GM21529 (cell line): ENCODE results near the gene LSMEM2.
"Not testable (repeated sequence)": the region's sequence is repeated elsewhere in the genome, so short reads cannot be mapped to it uniquely, and the experiment has no call there.

Experiments used
- ATAC-seq: cut with Tn5 transposase; IDR thresholded peaks from one replicate; pipeline ENCODE4 v1.9.1; 2021; ENCODE audit not compliant: unreplicated experiment

The LSMEM2 gene

GRCh38 chr3:50276762-50277101 lies 2.2 kb upstream of the LSMEM2 start:
- no peak for ATAC-seq

DNA sequence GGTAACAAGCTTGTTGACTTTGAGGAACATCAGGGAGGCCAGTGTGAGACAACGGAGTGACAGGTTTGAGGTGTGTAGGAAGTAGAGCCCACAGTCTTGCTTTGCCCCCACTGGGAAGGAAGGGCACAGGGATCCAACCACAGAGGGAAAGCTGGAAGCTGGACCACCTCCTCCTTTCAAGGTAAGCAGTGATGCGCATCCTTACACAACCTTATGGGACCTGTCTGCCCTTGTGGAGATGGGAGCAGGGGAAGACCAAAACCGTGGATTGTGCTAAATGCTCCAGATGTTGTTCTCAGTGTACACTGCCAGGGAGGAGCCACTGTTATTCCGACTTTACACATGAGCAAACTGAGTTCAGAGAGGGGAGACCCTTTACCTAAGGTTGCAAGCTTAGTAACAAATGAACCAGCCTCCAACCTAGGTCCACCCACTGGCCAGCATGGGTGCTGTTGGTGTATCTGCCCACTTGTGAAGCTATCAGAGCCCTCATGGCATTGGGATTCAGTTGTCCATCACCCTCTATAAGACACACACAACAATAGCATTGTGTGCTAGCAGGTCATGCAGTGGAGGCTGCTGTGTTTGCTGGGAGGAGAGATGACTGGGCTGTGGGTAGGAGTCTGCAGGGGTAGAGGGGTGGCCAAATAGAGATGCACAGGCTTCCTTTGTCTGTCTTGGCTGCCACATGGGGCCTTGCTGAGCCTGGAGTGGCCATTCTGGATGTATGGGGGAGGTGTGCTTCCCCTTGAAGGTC lies 586 bp upstream of the LSMEM2 start:
- no peak for ATAC-seq

DNA sequence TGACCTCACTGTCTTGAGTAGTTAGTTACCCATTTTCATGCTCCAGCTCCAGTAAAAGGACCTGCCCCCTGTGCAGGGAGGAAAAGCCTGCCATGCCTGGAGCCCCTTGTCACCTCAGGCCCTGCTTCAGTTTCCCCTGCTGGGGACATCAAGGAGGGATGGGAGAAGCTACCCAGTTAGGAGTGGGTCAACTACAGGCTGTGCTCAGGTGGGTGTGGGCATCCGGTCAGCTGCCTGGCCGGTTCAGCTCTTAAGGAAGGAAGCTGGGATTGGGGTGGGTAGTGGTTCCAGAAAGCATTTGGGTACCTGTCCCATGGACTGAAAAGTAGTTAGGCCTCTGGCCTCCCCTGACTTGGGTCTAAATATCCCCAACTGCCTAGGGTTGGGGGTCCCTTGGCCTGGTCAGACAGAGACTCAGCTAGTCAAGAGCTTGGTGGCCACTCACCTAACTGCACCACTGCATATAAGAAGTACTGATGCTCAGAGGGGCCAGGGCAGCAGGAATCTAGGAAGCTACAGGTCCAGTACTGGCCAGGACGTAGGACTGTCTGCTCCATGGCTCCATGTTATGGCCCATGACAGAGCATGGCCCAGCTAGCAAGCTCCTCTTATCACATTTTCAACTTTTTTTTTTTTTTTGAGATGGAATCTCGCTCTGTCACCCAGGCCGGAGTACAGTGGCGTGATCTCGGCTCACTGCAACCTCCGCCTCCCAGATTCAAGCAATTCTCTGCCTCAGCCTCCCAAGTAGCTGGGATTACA lies 549 bp downstream of the LSMEM2 start:
- no peak for ATAC-seq

DNA sequence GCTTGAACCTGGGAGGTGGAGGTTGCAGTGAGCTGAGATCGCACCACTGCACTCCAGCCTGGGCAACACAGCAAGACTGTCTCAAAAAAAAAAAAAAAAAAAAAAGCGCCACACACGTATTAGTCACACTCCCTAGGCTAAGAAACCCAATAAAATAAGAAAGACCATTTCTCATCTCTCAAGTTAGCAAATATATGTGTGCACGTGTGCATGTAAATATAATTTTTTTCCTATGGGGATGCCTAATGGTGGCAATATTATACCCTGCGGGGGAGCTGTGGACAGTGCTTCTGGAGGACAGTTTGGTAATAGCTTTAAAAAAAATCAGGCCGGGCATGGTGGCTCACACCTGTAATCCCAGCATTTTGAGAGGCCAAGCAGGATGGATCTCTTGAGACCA lies 5.2 kb downstream of the LSMEM2 start:
- ATAC-seq = not testable (repeated sequence)

DNA sequence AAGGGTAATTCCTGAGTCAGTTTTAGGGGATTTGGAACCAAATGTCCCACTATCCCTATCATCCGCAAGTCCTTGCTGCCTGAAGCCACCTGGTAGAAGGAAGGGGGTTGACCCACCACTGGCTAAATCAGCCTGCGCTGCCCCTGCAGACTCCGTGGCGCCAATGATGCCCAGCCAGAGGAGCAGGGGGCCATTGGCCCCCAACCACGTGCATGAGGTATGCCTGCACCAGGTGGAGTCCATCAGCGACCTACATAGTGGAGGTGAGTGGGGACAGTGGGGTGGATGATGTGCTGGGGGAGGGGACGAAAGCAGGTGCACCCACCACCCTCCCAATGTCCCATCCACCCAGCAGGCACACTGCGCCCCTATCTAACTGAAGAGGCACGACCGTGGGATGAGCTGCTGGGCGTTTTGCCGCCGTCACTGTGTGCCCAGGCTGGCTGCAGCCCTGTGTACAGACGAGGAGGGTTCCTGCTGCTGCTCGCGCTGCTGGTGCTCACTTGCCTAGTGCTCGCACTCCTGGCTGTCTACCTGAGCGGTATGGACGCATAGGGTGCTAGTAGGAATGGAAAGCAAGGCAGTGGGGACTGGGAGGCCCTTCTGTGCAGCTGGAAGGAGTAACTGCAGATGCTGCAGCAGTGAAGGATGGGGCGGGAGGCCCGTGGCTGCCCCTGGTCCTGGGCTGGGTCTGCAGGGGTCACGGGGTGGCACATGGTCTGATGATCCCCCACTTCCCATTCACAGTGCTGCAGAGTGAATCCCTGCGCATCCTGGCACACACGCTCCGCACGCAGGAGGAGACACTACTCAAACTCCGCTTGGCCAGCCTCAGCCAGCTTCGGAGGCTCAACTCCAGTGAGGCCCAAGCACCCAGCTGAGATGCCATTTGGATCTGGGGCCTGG lies 7.7 kb downstream of the LSMEM2 start:
- no peak for ATAC-seq

DNA sequence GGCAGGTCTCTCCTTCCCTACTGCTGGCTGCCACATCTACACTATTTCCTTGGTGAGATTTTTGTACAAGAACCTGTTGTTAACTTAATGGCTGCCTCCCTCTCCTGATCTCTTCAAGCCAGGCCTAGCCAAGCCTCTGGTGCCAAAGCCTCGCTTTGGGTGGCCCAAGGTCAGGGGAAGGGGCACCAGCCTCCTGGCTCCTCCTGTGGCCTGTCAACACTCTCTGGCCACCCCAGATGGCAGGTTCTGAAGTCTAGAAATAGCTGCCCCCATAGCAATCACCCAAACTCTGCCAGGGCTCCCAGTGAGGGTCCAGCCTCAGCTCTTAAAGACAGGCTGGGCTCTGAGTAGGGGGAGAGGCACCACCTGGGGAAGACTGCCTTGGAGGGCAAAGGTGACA lies 8.4 kb downstream of the LSMEM2 start:
- ATAC-seq = no peak

DNA sequence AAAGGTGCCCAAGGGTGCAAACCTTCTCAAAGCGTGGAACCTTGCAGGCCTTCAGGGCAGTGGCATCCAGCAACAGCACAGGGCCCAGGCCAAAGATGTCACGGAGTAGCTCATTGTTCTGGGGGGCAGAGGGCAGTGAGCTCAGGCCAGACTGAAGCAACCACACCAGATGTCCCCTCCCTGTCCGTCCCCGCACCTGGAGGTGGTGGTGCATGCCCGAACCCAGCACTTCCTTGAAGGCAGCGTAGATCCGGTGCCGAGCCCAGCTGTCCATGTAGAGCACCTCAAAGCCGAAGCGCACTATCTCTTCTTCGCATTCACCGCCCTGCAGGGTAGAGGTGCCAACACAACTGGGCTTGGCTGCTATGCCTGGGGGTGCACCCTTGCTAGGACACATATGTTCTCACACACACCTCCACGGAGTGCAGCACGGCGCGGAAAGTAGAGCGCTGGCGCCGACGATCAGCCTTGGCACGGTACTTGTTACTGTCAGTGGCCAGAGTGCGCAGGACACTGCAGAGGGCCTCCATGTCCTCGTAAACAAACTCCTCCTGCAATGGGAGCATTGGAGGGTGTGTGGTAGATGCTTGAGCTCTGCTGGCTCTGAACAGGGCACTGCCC lies 9.6 kb downstream of the LSMEM2 start:
- no peak for ATAC-seq

GRCh38 chr3:50289130-50289529 lies 10.2 kb downstream of the LSMEM2 start:
- no peak for ATAC-seq

DNA sequence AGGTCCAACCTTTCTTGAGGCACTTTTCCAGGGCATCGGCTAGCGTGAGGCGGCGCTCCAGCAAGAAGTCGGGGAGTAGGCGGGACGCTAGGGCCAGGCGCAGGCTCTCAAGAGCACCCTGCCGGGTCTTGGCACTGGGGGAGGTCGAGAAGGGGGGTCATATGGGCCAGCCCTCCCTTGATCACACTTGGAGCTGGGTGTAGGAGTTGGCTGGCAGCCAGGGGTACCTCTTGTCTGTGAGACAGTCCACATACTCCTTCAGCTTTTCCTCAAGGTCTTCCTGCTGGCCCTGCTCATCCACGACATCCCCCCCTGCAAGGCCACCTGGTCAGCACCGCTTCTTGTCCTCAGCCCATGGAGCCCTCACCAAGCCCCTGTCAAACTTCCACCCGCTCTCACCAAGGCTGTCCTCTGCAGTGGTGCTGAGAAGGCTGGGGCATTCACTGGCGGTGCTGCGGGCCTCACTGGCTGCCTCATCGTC lies 11.3 kb downstream of the LSMEM2 start:
- ATAC-seq = no peak

- ATAC-seq = peak; percentile 94
Measured at GRCh38 chr3:50292159-50293078, 13.5 kb downstream of the LSMEM2 start, which contains the start of gene IFRD2. Gene IFRD2 (minus strand): TSS chr3:50292429. CDS start chr3:50292274, 155 bp downstream.

GRCh38 chr3:50293079-50293801 lies 14.4 kb downstream of the LSMEM2 start:
- ATAC-seq = no peak

DNA sequence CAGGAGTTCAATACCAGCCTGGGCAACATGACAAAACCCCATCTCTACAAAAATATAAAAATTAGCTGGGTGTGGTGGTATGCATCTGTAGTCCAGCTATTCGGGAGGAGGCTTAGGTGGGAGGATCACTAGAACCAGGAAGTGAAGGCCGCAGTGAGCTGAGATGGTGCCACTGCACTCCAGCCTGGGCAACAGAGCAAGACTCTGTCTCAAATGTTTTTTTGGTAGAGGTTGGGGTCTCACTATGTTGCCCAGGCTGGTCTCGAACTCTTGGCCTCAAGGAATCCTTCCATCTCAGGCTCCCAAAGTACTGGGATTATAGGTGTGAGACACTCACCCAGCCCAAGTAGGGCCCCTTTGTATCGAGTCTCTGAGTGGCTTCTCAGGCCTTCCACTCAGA lies 15.2 kb downstream of the LSMEM2 start:
- ATAC-seq = no peak

DNA sequence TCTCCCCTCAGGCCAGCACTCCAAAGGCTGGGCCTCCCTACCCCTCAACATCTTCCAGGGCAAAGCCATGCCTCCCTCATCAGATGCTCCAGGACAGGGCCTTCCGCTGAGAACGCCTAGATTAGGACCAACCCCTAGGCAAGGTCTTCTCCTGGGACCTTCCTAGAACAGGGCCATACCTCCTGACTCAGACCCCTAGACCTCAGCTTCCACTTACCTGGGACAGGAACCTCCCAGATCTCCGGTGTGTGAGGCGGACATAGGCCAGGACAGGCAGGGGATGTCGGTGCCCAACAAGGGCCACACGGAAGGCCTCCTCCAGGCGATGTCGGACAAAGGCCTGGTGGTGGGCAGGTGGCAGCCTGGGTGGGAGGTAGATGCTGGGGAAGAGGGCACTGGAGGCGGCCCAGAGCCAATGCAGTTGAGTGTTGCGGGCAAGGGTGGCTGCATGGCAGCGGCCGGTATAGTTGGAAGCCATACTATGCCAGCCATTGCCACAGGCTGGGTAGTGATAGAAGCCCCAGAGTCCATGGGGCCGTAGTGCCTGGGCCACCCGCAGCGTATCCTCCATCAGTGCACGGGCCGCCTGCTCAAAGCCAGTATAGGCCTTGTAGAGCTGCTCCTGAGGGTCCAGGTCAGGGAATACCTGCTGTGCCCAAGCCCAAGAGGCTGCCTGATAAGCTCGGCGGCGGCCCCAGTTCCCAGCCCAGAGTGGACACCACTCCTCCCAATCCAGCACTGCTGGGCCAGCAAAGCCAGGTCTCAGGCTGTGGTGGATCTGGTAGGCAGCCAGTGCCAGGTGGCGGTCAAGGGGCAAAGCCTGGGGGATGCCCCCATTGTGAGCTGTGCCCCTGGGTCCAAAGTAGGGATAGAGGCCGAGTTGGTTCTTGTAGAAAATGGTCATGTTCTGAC lies 15.9 kb downstream of the LSMEM2 start:
- ATAC-seq = no peak

GRCh38 chr3:50295553-50296431 lies 16.9 kb downstream of the LSMEM2 start:
- ATAC-seq = no peak

GRCh38 chr3:50296721-50297383 lies 18.0 kb downstream of the LSMEM2 start:
- no peak for ATAC-seq

GRCh38 chr3:50297384-50297775 lies 18.5 kb downstream of the LSMEM2 start:
- no peak for ATAC-seq
